ENCODE results near the gene SERPINI2. TPM values are rescaled to one million over a fixed set of nuclear protein-coding genes. Genes with fewer than 3 reads are reported as not detected.
A peak's percentile ranks its signal among the peaks of the same experiment; 100 is the strongest.

SERPINI2 gene
- total and polyA plus RNA-seq, 2 donors (not counting 3 experiments of a cell fraction or from before 2014, with no cell fraction given) = not detected

DNA sequence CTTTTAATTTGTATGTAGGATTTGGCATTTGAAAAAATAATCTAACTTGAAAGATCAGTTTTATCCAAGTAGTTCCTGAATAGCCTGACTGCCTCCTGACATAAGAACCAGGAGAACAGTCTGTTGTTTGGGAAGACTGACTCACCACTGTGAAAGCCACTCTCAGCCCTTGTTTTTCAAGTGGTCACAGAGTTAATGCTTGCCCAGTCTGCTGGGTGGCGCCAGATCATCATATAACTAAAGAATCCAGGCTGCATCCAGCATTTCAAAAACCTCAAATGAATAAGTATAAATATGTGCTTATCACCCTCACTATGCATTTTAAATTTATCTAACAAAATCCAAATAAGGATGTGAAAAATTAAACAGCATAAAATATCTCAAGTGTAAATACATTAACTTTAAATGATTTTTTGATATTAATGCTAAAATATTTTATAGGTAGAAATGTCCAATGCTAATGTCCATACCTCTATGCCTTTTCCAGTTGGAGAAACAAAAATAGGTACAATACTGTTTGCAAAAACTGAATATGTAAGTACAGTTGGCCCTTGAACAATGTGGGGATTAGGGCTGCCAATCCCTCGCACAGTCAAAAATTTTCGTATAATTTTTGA lies 66.9 kb downstream of the SERPINI2 start:
- no peak for TF ChIP-seq JUN (IDR thresholded peaks at IDR 0.05; ENCODE audit: borderline replicate concordance, insufficient read depth, insufficient read length, low read depth)
- TF ChIP-seq, protein P1, sequence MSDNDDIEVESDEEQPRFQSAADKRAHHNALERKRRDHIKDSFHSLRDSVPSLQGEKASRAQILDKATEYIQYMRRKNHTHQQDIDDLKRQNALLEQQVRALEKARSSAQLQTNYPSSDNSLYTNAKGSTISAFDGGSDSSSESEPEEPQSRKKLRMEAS (IDR thresholded peaks at IDR 0.05; ENCODE audit: insufficient read depth, insufficient read length) = no peak
- TF ChIP-seq FOS (IDR thresholded peaks at IDR 0.05; ENCODE audit: borderline replicate concordance, insufficient read depth, low read length) = no peak
- TF ChIP-seq, protein P2, sequence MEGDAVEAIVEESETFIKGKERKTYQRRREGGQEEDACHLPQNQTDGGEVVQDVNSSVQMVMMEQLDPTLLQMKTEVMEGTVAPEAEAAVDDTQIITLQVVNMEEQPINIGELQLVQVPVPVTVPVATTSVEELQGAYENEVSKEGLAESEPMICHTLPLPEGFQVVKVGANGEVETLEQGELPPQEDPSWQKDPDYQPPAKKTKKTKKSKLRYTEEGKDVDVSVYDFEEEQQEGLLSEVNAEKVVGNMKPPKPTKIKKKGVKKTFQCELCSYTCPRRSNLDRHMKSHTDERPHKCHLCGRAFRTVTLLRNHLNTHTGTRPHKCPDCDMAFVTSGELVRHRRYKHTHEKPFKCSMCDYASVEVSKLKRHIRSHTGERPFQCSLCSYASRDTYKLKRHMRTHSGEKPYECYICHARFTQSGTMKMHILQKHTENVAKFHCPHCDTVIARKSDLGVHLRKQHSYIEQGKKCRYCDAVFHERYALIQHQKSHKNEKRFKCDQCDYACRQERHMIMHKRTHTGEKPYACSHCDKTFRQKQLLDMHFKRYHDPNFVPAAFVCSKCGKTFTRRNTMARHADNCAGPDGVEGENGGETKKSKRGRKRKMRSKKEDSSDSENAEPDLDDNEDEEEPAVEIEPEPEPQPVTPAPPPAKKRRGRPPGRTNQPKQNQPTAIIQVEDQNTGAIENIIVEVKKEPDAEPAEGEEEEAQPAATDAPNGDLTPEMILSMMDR (IDR thresholded peaks at IDR 0.05; ENCODE audit: extremely low read depth in 1 of 2, insufficient read depth in 1 of 2, low read depth in 1 of 2, low read length in 2 of 2) = peak; percentile 9 to 25
- no peak for TF ChIP-seq POLR2A (IDR thresholded peaks at IDR 0.05; ENCODE audit: low read depth, low read length)
- TF ChIP-seq POLR2AphosphoS5 (IDR thresholded peaks at IDR 0.05; ENCODE audit: insufficient read depth, low read depth, low read length) = no peak
- ChIA-PET CTCF (no interaction called here), POLR2A (no interaction called here)
- no peak overlapping the region for H2AFZ ChIP-seq (ENCODE audit: low read depth, low read length)
- no peaks in the 10 kb centered on the region for H4K20me1 ChIP-seq (replicated peaks; ENCODE audit: control insufficient read depth, extremely low read depth, insufficient read depth, low read length)
- H3K9me3 ChIP-seq (replicated peaks; ENCODE audit: control insufficient read depth, insufficient read depth, low read length) = no peaks in the 10 kb centered on the region
- no peaks in the 10 kb centered on the region for H3K27me3 ChIP-seq (ENCODE audit: control insufficient read depth in 2 of 2, insufficient read depth in 2 of 2, low read length in 2 of 2)
- H3K4me3 ChIP-seq (replicated peaks in 1 of 3; ENCODE audit: insufficient read depth in 1 of 3, low read depth in 1 of 3, low read length in 3 of 3) = no peak overlapping the region
- no peaks in the 10 kb centered on the region for H3K4me1 ChIP-seq (ENCODE audit: control insufficient read depth, extremely low read depth, insufficient read depth, low read length)
- H3K4me2 ChIP-seq (ENCODE audit: insufficient read depth, low read length) = no peak overlapping the region
- BruUV-seq (replicated peaks) = no TSS peak
- H3K36me3 ChIP-seq (ENCODE audit: control insufficient read depth in 2 of 2, extremely low read depth in 1 of 2, insufficient read depth in 2 of 2, low read length in 2 of 2) = no peaks in the 10 kb centered on the region
- intact Hi-C loops (cut with micrococcal nuclease) (loop anchor here (1.0 kb wide), 2 partner anchors 277 to 475 kb away; no protein-coding TSS in a partner anchor), dilution Hi-C loops (cut with MboI; ENCODE audit: extremely low pct_ligation_motif_present, low sequenced_read_pairs) (no loop called here)
- peak; percentile 44 for DNase-seq (ENCODE audit: low read depth, low spot score)
- H3K27ac ChIP-seq (ENCODE audit: insufficient read depth, low read depth, low read length) = no peak overlapping the region
- FAIRE-seq = no peak
- H3K9ac ChIP-seq (replicated peaks; ENCODE audit: extremely low read depth, insufficient read depth, low read length) = no peak overlapping the region
- no peaks in the 10 kb centered on the region for H3K9me1 ChIP-seq (replicated peaks; ENCODE audit: control insufficient read depth, extremely low read depth, insufficient read depth, low read length)
- H3K79me2 ChIP-seq (ENCODE audit: control insufficient read depth, insufficient read depth, low read length) = no peaks in the 10 kb centered on the region
